Thoracic aorta (tissue), 2 donors: ENCODE measurements around the gene EIF4EBP2. TPM values are rescaled to one million over a fixed set of nuclear protein-coding genes. Genes with fewer than 3 reads are reported as not detected.

ENCODE experiments used
- ATAC-seq: fragments of 150-250 bp; one replicate; pipeline ENCODE4 v1.8.0; 2017; ENCODE audit warnings: low read depth; ENCODE audit not compliant: insufficient number of reproducible peaks, low FRiP score
- DNase-seq: peaks from one replicate; pipeline ENCODE4 v3.0.0-alpha.2; 2020; ENCODE audit warnings: low spot score
- H3K27ac ChIP-seq, 2 donors: fragments of 200-600 bp; sonication (generic); 1 replicate in 1 of 2; 2 replicates in 1 of 2; pipeline ENCODE4 v1.5.1; 2016; ENCODE audit warnings: mild to moderate bottlenecking in 2 of 2, moderate library complexity in 2 of 2
- H3K27me3 ChIP-seq: fragments of 200-600 bp; sonication (generic); replicated peaks from 2 replicates; pipeline ENCODE4 v1.6.0; 2016; ENCODE audit warnings: mild to moderate bottlenecking; ENCODE audit not compliant: insufficient read depth
- H3K36me3 ChIP-seq: fragments of 200-600 bp; sonication (generic); one replicate; pipeline ENCODE4 v1.5.1; 2016
- H3K4me1 ChIP-seq, 2 donors: fragments of 200-600 bp; sonication (generic); 1 replicate in 1 of 2; 2 replicates in 1 of 2; pipeline versions ENCODE4 v1.5.1 to v1.6.0; 2016; ENCODE audit warnings: low read depth in 2 of 2, mild to moderate bottlenecking in 1 of 2; ENCODE audit not compliant: control insufficient read depth in 1 of 2
- H3K4me3 ChIP-seq: fragments of 200-600 bp; sonication (generic); 2 replicates; pipeline ENCODE4 v1.5.1; 2016; ENCODE audit warnings: mild to moderate bottlenecking
- H3K9me3 ChIP-seq: fragments of 200-600 bp; sonication (generic); 2 replicates; pipeline ENCODE4 v1.5.1; 2016
- CTCF ChIP-seq: fragments of 200-600 bp; sonication (generic); IDR thresholded peaks from one replicate; pipeline ENCODE4 v1.5.1; 2019; ENCODE audit warnings: antibody characterized with exemption
- total RNA-seq, 2 donors: library from RNA; depleted of rRNA; stranded (reverse); fragments of >200 nt; gene quantifications; one replicate each; pipeline versions ENCODE4 v1.1.0 to v1.2.3, GENCODE V29; 2016

EIF4EBP2 gene
- total RNA-seq, 2 donors from 2014 or later, result 52.8 to 60.0 TPM

GRCh38 chr10:70371846-70372245 is 32.1 kb upstream of the EIF4EBP2 start:
- no peak overlapping the region for H3K27ac ChIP-seq
- H3K9me3 ChIP-seq, result no peaks in the 10 kb centered on the region
- ATAC-seq (no peak), DNase-seq (no peak)
- TF ChIP-seq CTCF, result no peak
- no peak overlapping the region for H3K4me3 ChIP-seq
- peaks cover 3% of the 10 kb centered on the region for H3K36me3 ChIP-seq
- peaks cover 0 to 6% of the 10 kb centered on the region in 2 donors for H3K4me1 ChIP-seq
- no peaks in the 10 kb centered on the region for H3K27me3 ChIP-seq

GRCh38 chr10:70374775-70375614 is 28.9 kb upstream of the EIF4EBP2 start:
- DNase-seq (no peak), ATAC-seq (no peak)
- no peaks in the 10 kb centered on the region for H3K9me3 ChIP-seq
- no peak overlapping the region for H3K27ac ChIP-seq
- H3K4me3 ChIP-seq, result no peak overlapping the region
- no peak for TF ChIP-seq CTCF
- no peaks in the 10 kb centered on the region for H3K4me1 ChIP-seq
- H3K27me3 ChIP-seq, result no peaks in the 10 kb centered on the region
- peaks cover 3% of the 10 kb centered on the region for H3K36me3 ChIP-seq

- DNase-seq (no peak), ATAC-seq (no peak)
- Histone ChIP-seq H3K9me3 (no peaks in the 10 kb centered on the region), H3K27ac (no peak overlapping the region), H3K27me3 (no peaks in the 10 kb centered on the region), H3K4me1 (peaks cover 0 to 6% of the 10 kb centered on the region in 2 donors), H3K4me3 (no peak overlapping the region), H3K36me3 (peaks cover 3% of the 10 kb centered on the region)
- TF ChIP-seq CTCF, result no peak
Observed at GRCh38 chr10:70376436-70377378, 27.2 kb upstream of the EIF4EBP2 start.

- TF ChIP-seq CTCF, result no peak
- H3K9me3 ChIP-seq, result no peaks in the 10 kb centered on the region
- H3K27me3 ChIP-seq, result no peaks in the 10 kb centered on the region
- no peak overlapping the region for H3K27ac ChIP-seq
- no peak overlapping the region for H3K4me3 ChIP-seq
- peaks cover 0 to 6% of the 10 kb centered on the region in 2 donors for H3K4me1 ChIP-seq
- DNase-seq, result no peak
- H3K36me3 ChIP-seq, result peaks cover 3% of the 10 kb centered on the region
- ATAC-seq, result no peak
Observed at GRCh38 chr10:70378122-70378521, 25.8 kb upstream of the EIF4EBP2 start.
